ENCODE data around the gene GSG1. TPM values are rescaled to one million over a fixed set of nuclear protein-coding genes. Genes with fewer than 3 reads are reported as not detected.

Gene GSG1
- total RNA-seq, 1 donor = 0.36 TPM

DNA sequence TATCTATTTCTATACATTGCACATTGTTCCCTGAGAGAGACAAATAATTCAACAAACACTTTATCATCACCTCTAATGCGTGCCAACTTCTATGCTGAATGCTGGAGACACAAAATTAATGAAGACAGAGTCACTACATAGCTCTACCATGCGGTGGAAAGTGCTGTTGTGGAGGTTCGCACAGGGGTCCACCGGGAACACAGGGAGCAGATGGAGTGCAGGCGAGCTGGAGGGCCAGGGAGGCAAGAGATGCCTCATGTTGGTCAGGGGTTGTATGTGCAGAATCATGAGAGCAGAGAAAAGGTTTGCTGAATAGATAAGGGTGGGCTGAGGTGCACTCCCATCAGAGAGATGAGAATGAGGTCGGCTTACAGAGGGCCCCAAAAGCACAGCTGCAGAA lies 34.1 kb downstream of the GSG1 start:
- Histone ChIP-seq H2AFZ (ENCODE audit: low read length) (no peak overlapping the region), H3K9me3 (ENCODE audit: low read depth, low read length) (no peaks in the 10 kb centered on the region), H3K4me2 (ENCODE audit: insufficient read depth, low read length) (no peak overlapping the region), H3K79me2 (ENCODE audit: insufficient read depth, low read length) (no peaks in the 10 kb centered on the region), H3K27me3 (ENCODE audit: insufficient read depth, low read length) (no peaks in the 10 kb centered on the region), H3K4me1 (ENCODE audit: insufficient read depth, low read length) (peaks cover 3% of the 10 kb centered on the region), H3K4me3 (ENCODE audit: insufficient read depth, low read length) (no peak overlapping the region), H4K20me1 (ENCODE audit: insufficient read depth, low read length) (no peaks in the 10 kb centered on the region), H3K36me3 (ENCODE audit: insufficient read depth, low read length) (peaks cover 12% of the 10 kb centered on the region), H3K27ac (ENCODE audit: low read depth, low read length) (no peak overlapping the region)
- TF ChIP-seq, protein P1, sequence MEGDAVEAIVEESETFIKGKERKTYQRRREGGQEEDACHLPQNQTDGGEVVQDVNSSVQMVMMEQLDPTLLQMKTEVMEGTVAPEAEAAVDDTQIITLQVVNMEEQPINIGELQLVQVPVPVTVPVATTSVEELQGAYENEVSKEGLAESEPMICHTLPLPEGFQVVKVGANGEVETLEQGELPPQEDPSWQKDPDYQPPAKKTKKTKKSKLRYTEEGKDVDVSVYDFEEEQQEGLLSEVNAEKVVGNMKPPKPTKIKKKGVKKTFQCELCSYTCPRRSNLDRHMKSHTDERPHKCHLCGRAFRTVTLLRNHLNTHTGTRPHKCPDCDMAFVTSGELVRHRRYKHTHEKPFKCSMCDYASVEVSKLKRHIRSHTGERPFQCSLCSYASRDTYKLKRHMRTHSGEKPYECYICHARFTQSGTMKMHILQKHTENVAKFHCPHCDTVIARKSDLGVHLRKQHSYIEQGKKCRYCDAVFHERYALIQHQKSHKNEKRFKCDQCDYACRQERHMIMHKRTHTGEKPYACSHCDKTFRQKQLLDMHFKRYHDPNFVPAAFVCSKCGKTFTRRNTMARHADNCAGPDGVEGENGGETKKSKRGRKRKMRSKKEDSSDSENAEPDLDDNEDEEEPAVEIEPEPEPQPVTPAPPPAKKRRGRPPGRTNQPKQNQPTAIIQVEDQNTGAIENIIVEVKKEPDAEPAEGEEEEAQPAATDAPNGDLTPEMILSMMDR (IDR thresholded peaks at IDR 0.05; ENCODE audit: extremely low read depth, low read depth, low read length) = no peak
- no peak for DNase-seq (ENCODE audit: insufficient read length, low spot score, missing footprints)

DNA sequence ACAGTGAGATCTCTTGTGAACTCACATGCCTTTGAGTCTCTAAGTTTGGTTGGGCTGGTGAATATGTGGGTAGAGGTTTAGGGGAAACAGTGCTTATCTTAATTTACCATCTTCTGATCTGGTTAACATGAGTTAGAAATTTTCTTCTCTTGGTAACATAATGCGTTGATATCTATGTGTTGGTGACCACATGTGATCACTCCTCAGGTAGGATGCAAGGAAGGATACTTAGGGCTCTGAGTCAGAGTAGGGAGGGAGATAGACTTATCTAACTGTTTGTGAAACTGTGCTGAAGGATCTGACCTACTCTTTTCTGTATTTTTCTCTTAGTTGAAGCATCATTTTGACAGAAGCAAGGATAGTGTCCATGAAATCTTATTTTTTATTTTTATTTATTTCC lies 36.1 kb downstream of the GSG1 start:
- TF ChIP-seq, protein P1 (IDR thresholded peaks at IDR 0.05; ENCODE audit: extremely low read depth, low read depth, low read length) = no peak

DNA sequence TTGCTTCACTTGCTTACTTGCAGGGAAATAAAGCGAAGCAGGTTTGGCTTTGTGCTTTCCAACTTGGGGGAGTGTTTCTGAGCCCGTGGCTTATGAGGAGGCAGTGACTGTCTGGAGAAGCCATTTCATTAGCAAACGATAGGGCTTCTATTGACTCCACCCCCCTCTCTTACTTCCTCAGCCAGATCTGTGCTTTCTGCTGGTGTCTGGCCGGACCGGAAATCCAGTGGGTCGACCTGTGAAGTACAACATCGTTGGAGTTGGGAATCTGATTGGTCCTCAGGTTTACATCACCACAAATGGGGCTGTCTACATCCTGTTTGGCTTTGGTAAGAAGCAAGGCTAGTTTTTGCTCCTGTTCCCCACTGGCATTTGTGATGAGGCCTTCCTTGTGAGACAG lies 37.0 kb downstream of the GSG1 start:
- H2AFZ ChIP-seq (ENCODE audit: low read length) = no peak overlapping the region
- no peak overlapping the region for H3K4me2 ChIP-seq (ENCODE audit: insufficient read depth, low read length)
- TF ChIP-seq, protein P1 (IDR thresholded peaks at IDR 0.05; ENCODE audit: extremely low read depth, low read depth, low read length) = no peak
- no peaks in the 10 kb centered on the region for H3K4me1 ChIP-seq (ENCODE audit: insufficient read depth, low read length)
- no peaks in the 10 kb centered on the region for H3K27me3 ChIP-seq (ENCODE audit: insufficient read depth, low read length)
- H3K4me3 ChIP-seq (ENCODE audit: insufficient read depth, low read length) = no peak overlapping the region
- H3K27ac ChIP-seq (ENCODE audit: low read depth, low read length) = no peak overlapping the region
- no peaks in the 10 kb centered on the region for H3K79me2 ChIP-seq (ENCODE audit: insufficient read depth, low read length)
- no peaks in the 10 kb centered on the region for H3K9me3 ChIP-seq (ENCODE audit: low read depth, low read length)
- peaks cover 9% of the 10 kb centered on the region for H3K36me3 ChIP-seq (ENCODE audit: insufficient read depth, low read length)
- no peak for DNase-seq (ENCODE audit: insufficient read length, low spot score, missing footprints)
- no peaks in the 10 kb centered on the region for H4K20me1 ChIP-seq (ENCODE audit: insufficient read depth, low read length)

More for the DNA sequence above, 36.1 kb downstream of the GSG1 start:
- H3K4me1 ChIP-seq (ENCODE audit: insufficient read depth, low read length) = no peaks in the 10 kb centered on the region
- no peak overlapping the region for H3K4me3 ChIP-seq (ENCODE audit: insufficient read depth, low read length)
- H3K79me2 ChIP-seq (ENCODE audit: insufficient read depth, low read length) = no peaks in the 10 kb centered on the region
- no peak overlapping the region for H3K27ac ChIP-seq (ENCODE audit: low read depth, low read length)
- H3K27me3 ChIP-seq (ENCODE audit: insufficient read depth, low read length) = no peaks in the 10 kb centered on the region
- H2AFZ ChIP-seq (ENCODE audit: low read length) = no peak overlapping the region
- H3K9me3 ChIP-seq (ENCODE audit: low read depth, low read length) = no peaks in the 10 kb centered on the region
- no peak for DNase-seq (ENCODE audit: insufficient read length, low spot score, missing footprints)
- no peaks in the 10 kb centered on the region for H4K20me1 ChIP-seq (ENCODE audit: insufficient read depth, low read length)
- no peak overlapping the region for H3K4me2 ChIP-seq (ENCODE audit: insufficient read depth, low read length)
- H3K36me3 ChIP-seq (ENCODE audit: insufficient read depth, low read length) = peaks cover 12% of the 10 kb centered on the region

DNA sequence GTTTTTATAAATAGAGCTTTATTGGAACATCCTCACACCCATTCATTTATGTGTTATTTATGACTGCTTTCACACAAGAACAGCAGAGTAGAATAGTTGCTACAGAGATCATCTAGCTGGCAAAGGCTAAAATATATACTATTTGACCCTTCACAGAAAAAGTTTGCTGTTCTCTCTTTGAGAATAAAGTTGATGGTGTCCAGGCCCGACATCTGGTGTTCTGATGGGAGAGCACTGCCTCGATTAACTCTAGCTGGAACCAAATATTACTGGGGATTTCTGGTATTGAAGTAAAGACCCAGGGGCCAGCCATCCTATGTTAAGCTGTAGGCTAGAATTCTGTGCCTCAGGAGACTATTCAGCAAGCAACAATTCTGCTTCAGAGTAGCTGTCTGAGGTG lies 37.5 kb downstream of the GSG1 start:
- Histone ChIP-seq H3K9me3 (ENCODE audit: low read depth, low read length) (no peaks in the 10 kb centered on the region), H3K4me3 (ENCODE audit: insufficient read depth, low read length) (no peak overlapping the region), H3K27ac (ENCODE audit: low read depth, low read length) (no peak overlapping the region), H3K4me1 (ENCODE audit: insufficient read depth, low read length) (no peaks in the 10 kb centered on the region), H3K36me3 (ENCODE audit: insufficient read depth, low read length) (peaks cover 6% of the 10 kb centered on the region), H3K4me2 (ENCODE audit: insufficient read depth, low read length) (no peak overlapping the region), H4K20me1 (ENCODE audit: insufficient read depth, low read length) (no peaks in the 10 kb centered on the region), H2AFZ (ENCODE audit: low read length) (no peak overlapping the region), H3K79me2 (ENCODE audit: insufficient read depth, low read length) (no peaks in the 10 kb centered on the region), H3K27me3 (ENCODE audit: insufficient read depth, low read length) (no peaks in the 10 kb centered on the region)
- DNase-seq (ENCODE audit: insufficient read length, low spot score, missing footprints) = no peak
- TF ChIP-seq, protein P1 (IDR thresholded peaks at IDR 0.05; ENCODE audit: extremely low read depth, low read depth, low read length) = no peak

All from osteoblast (primary cell).